GM21360 (cell line): ENCODE measurements around the gene S1PR3.

Source experiments
- ATAC-seq: cut with Tn5 transposase; IDR thresholded peaks from one replicate; pipeline ENCODE4 v1.9.1; 2021; ENCODE audit warnings: mild to moderate bottlenecking, moderate library complexity; ENCODE audit not compliant: unreplicated experiment

Gene S1PR3

GRCh38 chr9:89029788-89030187, 38.5 kb downstream of the S1PR3 start:
- no peak for ATAC-seq

- no peak for ATAC-seq
Observed at GRCh38 chr9:89032173-89032572, 40.9 kb downstream of the S1PR3 start.

GRCh38 chr9:89032661-89033060, 41.4 kb downstream of the S1PR3 start:
- ATAC-seq = no peak

- ATAC-seq = no peak
Observed at GRCh38 chr9:89036383-89036782, 45.1 kb downstream of the S1PR3 start.

- ATAC-seq = no peak
Observed at GRCh38 chr9:89036891-89037290, 45.6 kb downstream of the S1PR3 start.

- no peak for ATAC-seq
Observed at GRCh38 chr9:89037346-89037745, 46.1 kb downstream of the S1PR3 start.

GRCh38 chr9:89037891-89038290, 46.6 kb downstream of the S1PR3 start:
- no peak for ATAC-seq

- no peak for ATAC-seq
Observed at GRCh38 chr9:89038382-89039103, 47.3 kb downstream of the S1PR3 start.

GRCh38 chr9:89039104-89039465, 47.8 kb downstream of the S1PR3 start:
- no peak for ATAC-seq

GRCh38 chr9:89039664-89040063, 48.4 kb downstream of the S1PR3 start:
- no peak for ATAC-seq

- no peak for ATAC-seq
Observed at GRCh38 chr9:89042984-89043383, 51.7 kb downstream of the S1PR3 start.

- no peak for ATAC-seq
Observed at GRCh38 chr9:89044104-89044503, 52.8 kb downstream of the S1PR3 start.

- ATAC-seq = no peak
Observed at GRCh38 chr9:89044881-89045280, 53.6 kb downstream of the S1PR3 start.

GRCh38 chr9:89046832-89047231, 55.6 kb downstream of the S1PR3 start:
- no peak for ATAC-seq

GRCh38 chr9:89047667-89048066, 56.4 kb downstream of the S1PR3 start:
- ATAC-seq = no peak

GRCh38 chr9:89048616-89049015, 57.3 kb downstream of the S1PR3 start:
- no peak for ATAC-seq

GRCh38 chr9:89049646-89050045, 58.4 kb downstream of the S1PR3 start:
- ATAC-seq = no peak

- ATAC-seq = no peak
Observed at GRCh38 chr9:89051421-89052025, 60.3 kb downstream of the S1PR3 start.

GRCh38 chr9:89052470-89053097, 61.3 kb downstream of the S1PR3 start:
- no peak for ATAC-seq

GRCh38 chr9:89053301-89053700, 62.0 kb downstream of the S1PR3 start:
- ATAC-seq = no peak
